SK-N-SH (cell line): ENCODE results near the gene EPB41L2. TPM values are rescaled to one million over a fixed set of nuclear protein-coding genes. Genes with fewer than 3 reads are reported as not detected.

Source experiments
- CTCF ChIA-PET: fragments of 300-600, 350-600 bp; formaldehyde crosslinking; extraction: SDS; loops from one replicate; lab custom pipeline; 2021; lab: Yijun Ruan, JAX
- POLR2A ChIA-PET: fragments of 350-600 bp; sonication (Branson Sonifier 250); formaldehyde crosslinking; extraction: SDS; loops from one replicate; lab custom pipeline; 2020; ENCODE audit warnings: antibody characterized with exemption, inconsistent platforms; lab: Yijun Ruan, JAX
- DNase-seq: peaks from one replicate; pipeline ENCODE4 v3.0.0; 2012
- H2AFZ ChIP-seq: fragments of 200-600 bp; sonication (generic); 2 replicates; pipeline ENCODE4 v1.8.1; 2016; ENCODE audit warnings: antibody characterized with exemption, mild to moderate bottlenecking, low read depth
- H3F3A ChIP-seq: fragments of 200-600 bp; sonication (generic); replicated peaks from 2 replicates; pipeline ENCODE3; 2016; ENCODE audit warnings: antibody characterized with exemption, mild to moderate bottlenecking; ENCODE audit not compliant: insufficient read depth
- H3K27ac ChIP-seq, 2 experiments: fragments of 200-500 bp in 1 of 2; fragments of 200-600 bp in 1 of 2; sonication (Bioruptor generic) in 1 of 2; sonication (generic), shearing (Covaris generic) in 1 of 2; 2 replicates each; pipeline versions ENCODE4 v1.5.1 to v1.6.1; 2014 to 2016; ENCODE audit warnings: low read depth in 2 of 2, inconsistent platforms in 1 of 2, low read length in 1 of 2, mild to moderate bottlenecking in 1 of 2, mixed read lengths in 1 of 2
- H3K27me3 ChIP-seq: fragments of 200-600 bp; sonication (generic), shearing (Covaris generic); 2 replicates; pipeline ENCODE4 v1.6.1; 2016; ENCODE audit warnings: mixed run types; ENCODE audit not compliant: insufficient read depth
- H3K36me3 ChIP-seq, 2 experiments: fragments of 200-500 bp in 1 of 2; fragments of 200-600 bp in 1 of 2; sonication (Bioruptor generic) in 1 of 2; sonication (generic) in 1 of 2; replicated peaks in 1 of 2; 2 replicates each; pipeline versions ENCODE3 to v1.5.1; 2014 to 2016; ENCODE audit warnings: low read length in 1 of 2, mild to moderate bottlenecking in 1 of 2; ENCODE audit not compliant: insufficient read depth in 2 of 2, control insufficient read depth in 1 of 2
- H3K4me1 ChIP-seq, 2 experiments: fragments of 200-500 bp in 1 of 2; fragments of 200-600 bp in 1 of 2; sonication (Bioruptor generic) in 1 of 2; sonication (generic), shearing (Covaris generic) in 1 of 2; 2 replicates each; pipeline versions ENCODE4 v1.5.1 to v1.6.1; 2014 to 2016; ENCODE audit warnings: low read depth in 1 of 2, low read length in 1 of 2, mixed run types in 1 of 2; ENCODE audit not compliant: insufficient read depth in 2 of 2, control insufficient read depth in 1 of 2
- H3K4me2 ChIP-seq: fragments of 200-600 bp; sonication (generic), shearing (Covaris generic); 2 replicates; pipeline ENCODE4 v1.6.1; 2017; ENCODE audit warnings: mixed run types
- H3K4me3 ChIP-seq, 2 experiments: fragments of 200-500 bp in 1 of 2; fragments of 200-600 bp in 1 of 2; sonication (Bioruptor generic) in 1 of 2; sonication (generic), shearing (Covaris generic) in 1 of 2; 2 replicates each; pipeline versions ENCODE4 v1.5.1 to v1.8.1; 2014 to 2016; ENCODE audit warnings: low read depth in 2 of 2, inconsistent platforms in 1 of 2, low read length in 1 of 2, mild to moderate bottlenecking in 1 of 2, mixed read lengths in 1 of 2, moderate library complexity in 1 of 2
- H3K79me2 ChIP-seq: fragments of 200-600 bp; sonication (generic); 2 replicates; pipeline ENCODE4 v1.8.1; 2017; ENCODE audit warnings: mild to moderate bottlenecking; ENCODE audit not compliant: insufficient read depth
- H3K9ac ChIP-seq: fragments of 200-600 bp; sonication (generic); 2 replicates; pipeline ENCODE4 v1.6.1; 2017; ENCODE audit warnings: mixed run types
- H3K9me2 ChIP-seq: fragments of 200-600 bp; sonication (generic); 2 replicates; pipeline ENCODE4 v1.6.1; 2017; ENCODE audit warnings: mixed run types
- H3K9me3 ChIP-seq: fragments of 200-600 bp; sonication (generic); 2 replicates; pipeline ENCODE4 v1.6.1; 2017; ENCODE audit warnings: mixed run types, mild to moderate bottlenecking, moderate library complexity
- H4K20me1 ChIP-seq: fragments of 200-600 bp; sonication (generic); 2 replicates; pipeline ENCODE4 v1.6.1; 2017; ENCODE audit warnings: mild to moderate bottlenecking, mixed run types; ENCODE audit not compliant: insufficient read depth
- ELF1 ChIP-seq: IDR thresholded peaks from 2 replicates; pipeline ENCODE4 v1.4.0; 2012
- FOXJ3 ChIP-seq: sonication (generic); formaldehyde crosslinking; IDR thresholded peaks from 2 replicates; pipeline ENCODE4 v1.5.1; 2020; ENCODE audit warnings: mild to moderate bottlenecking, missing genetic modification reagents
- MEF2A ChIP-seq: IDR thresholded peaks from 2 replicates; pipeline ENCODE4 v1.4.0; 2012; ENCODE audit warnings: low read depth, borderline replicate concordance
- NFIC ChIP-seq: IDR thresholded peaks from 2 replicates; pipeline ENCODE4 v1.4.0; 2012; ENCODE audit warnings: borderline replicate concordance
- RAD21 ChIP-seq: IDR thresholded peaks from 2 replicates; pipeline ENCODE4 v1.6.1; 2012; ENCODE audit warnings: mild to moderate bottlenecking, low read length
- RCOR1 ChIP-seq: fragments of 150-350 bp; IDR thresholded peaks from 2 replicates; pipeline ENCODE4 v1.6.1; 2017; ENCODE audit warnings: antibody characterized with exemption, low read length
- RXRA ChIP-seq: IDR thresholded peaks from 2 replicates; pipeline ENCODE4 v1.4.0; 2012; ENCODE audit warnings: low read depth, mild to moderate bottlenecking, borderline replicate concordance
- SIN3A ChIP-seq: IDR thresholded peaks from 2 replicates; pipeline ENCODE4 v1.6.1; 2012; ENCODE audit warnings: low read depth, mild to moderate bottlenecking, low read length, moderate library complexity, borderline replicate concordance
- TAF1 ChIP-seq: IDR thresholded peaks from 2 replicates; pipeline ENCODE4 v1.6.1; 2012; ENCODE audit warnings: low read depth, mild to moderate bottlenecking, low read length, moderate library complexity, borderline replicate concordance
- TEAD4 ChIP-seq: IDR thresholded peaks from 2 replicates; pipeline ENCODE4 v1.4.0; 2012; ENCODE audit warnings: mild to moderate bottlenecking, borderline replicate concordance; ENCODE audit not compliant: insufficient read depth
- ZBTB33 ChIP-seq: IDR thresholded peaks from 2 replicates; pipeline ENCODE4 v1.4.0; 2012; ENCODE audit warnings: low read depth, borderline replicate concordance
- WGBS: methylation state at CpG from one replicate; pipeline ENCODE4 v1.1.6; 2017; ENCODE audit warnings: low lambda C conversion rate; 5-methylcytosine and 5-hydroxymethylcytosine counted together
- polyA plus RNA-seq, 3 experiments: library from polyadenylated mRNA; depleted of rRNA; stranded (reverse); fragments of >200 nt; gene quantifications; 2 replicates each; pipeline ENCODE4 v1.2.3, GENCODE V29; 2012
- TF ChIP-seq, protein P1 (sequence below): IDR thresholded peaks from 2 replicates; pipeline ENCODE4 v1.4.0; 2012; ENCODE audit warnings: low read depth, borderline replicate concordance

EPB41L2 gene
- polyA plus RNA-seq, 1 of the 3 experiments (the other 2 are of a cell fraction) = 1.4 TPM

DNA sequence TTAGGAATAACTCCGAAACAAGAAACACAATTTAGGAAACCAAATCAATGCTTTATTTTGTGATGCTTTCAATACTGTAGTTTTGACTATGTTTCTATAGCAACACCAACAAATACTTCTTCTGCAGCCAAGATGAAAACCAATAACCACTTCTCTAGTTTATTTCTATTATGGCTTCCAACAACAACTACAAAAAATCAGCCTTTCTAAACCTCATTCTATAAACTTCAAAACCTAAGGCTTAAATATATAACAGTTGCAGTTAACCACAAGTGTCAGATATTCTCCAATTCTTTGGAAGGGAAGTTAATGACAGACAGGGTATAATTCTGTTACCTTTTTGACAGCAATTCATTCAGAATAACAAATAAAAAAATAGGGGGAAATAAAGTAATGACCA, 80.9 kb downstream of the EPB41L2 start:
- Histone ChIP-seq H3K9me2 (no peaks in the 10 kb centered on the region), H3K27ac (no peak overlapping the region), H3K4me1 (peaks cover 0 to 9% of the 10 kb centered on the region in 2 experiments; a peak in 1 of 4 replicates), H3K79me2 (no peaks in the 10 kb centered on the region), H3K27me3 (no peaks in the 10 kb centered on the region; the same call in 1 of the 2 replicates), H3K9ac (no peak overlapping the region), H3F3A (no peaks in the 10 kb centered on the region)
- TF ChIP-seq NFIC (no peak), ELF1 (no peak)
- TF ChIP-seq, all 33 proteins: peak for 0
- CTCF ChIA-PET = no interaction called here
- H3K36me3 ChIP-seq = no peaks in the 10 kb centered on the region
- DNase-seq = no peak
- H3K4me3 ChIP-seq = no peak overlapping the region
- POLR2A ChIA-PET = no interaction called here
- H2AFZ ChIP-seq = no peak overlapping the region
- H4K20me1 ChIP-seq = no peaks in the 10 kb centered on the region
- WGBS = 14% methylated on average over 1 of the region's 1 CpG
- no peak overlapping the region for H3K4me2 ChIP-seq
- no peaks in the 10 kb centered on the region for H3K9me3 ChIP-seq

GRCh38 chr6:130981409-130981808, 81.6 kb downstream of the EPB41L2 start:
- Histone ChIP-seq H3K9ac (no peak overlapping the region), H3K4me2 (no peak overlapping the region), H3K79me2 (no peaks in the 10 kb centered on the region), H3K27me3 (no peaks in the 10 kb centered on the region; the same call in 1 of the 2 replicates), H3K9me2 (no peaks in the 10 kb centered on the region), H3K4me3 (no peak overlapping the region), H3K4me1 (peaks cover 0 to 9% of the 10 kb centered on the region in 2 experiments; a peak in 1 of 4 replicates), H3F3A (no peaks in the 10 kb centered on the region), H3K27ac (no peak overlapping the region), H3K36me3 (no peaks in the 10 kb centered on the region), H2AFZ (no peak overlapping the region), H4K20me1 (no peaks in the 10 kb centered on the region), H3K9me3 (no peaks in the 10 kb centered on the region)
- ChIA-PET POLR2A (no interaction called here), CTCF (no interaction called here)
- TF ChIP-seq MEF2A (no peak), RCOR1 (no peak), TEAD4 (no peak), RXRA (no peak), SIN3A (no peak)
- TF ChIP-seq, protein P1, sequence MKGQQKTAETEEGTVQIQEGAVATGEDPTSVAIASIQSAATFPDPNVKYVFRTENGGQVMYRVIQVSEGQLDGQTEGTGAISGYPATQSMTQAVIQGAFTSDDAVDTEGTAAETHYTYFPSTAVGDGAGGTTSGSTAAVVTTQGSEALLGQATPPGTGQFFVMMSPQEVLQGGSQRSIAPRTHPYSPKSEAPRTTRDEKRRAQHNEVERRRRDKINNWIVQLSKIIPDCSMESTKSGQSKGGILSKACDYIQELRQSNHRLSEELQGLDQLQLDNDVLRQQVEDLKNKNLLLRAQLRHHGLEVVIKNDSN = no peak
- DNase-seq = no peak

DNA sequence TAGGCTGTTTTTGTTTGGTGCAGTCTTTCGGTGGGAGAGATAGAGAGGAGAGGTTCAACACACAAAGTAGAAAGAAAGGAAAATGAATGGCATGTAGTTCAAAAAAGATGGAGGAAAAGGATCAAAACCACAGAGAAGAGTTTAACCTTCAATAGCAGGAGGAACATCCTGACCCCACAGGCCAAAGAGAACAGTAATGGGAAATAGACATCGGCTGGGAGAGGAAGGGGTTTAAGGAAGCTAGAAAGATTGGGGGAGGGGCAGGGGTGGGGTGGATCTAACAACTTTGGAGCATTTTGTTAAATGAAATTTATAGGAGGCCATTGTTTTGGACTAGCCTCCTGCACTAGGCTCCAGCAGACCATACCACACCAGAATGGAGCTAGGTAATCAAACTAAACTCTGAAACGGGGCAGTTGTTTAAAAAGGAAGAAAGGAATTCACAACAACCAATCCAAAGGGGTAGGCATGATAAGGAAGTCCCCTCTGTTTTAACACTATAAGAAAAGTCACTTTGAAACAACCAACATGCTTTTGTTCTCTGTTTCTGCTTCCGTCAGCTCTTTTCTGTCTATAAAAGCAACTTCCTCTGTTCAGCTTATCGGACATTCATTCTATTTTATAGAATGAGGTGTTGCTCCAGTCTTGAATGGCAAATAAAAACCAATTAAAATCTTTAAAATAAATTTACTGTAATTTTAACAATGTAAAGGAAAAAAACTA, 82.6 kb downstream of the EPB41L2 start:
- no peak overlapping the region for H2AFZ ChIP-seq
- 9% methylated on average over 5 of the region's 5 CpGs for WGBS
- H3K79me2 ChIP-seq = no peaks in the 10 kb centered on the region
- no peaks in the 10 kb centered on the region for H4K20me1 ChIP-seq
- no peak for DNase-seq
- peaks cover 0 to 9% of the 10 kb centered on the region in 2 experiments; a peak in 1 of 4 replicates for H3K4me1 ChIP-seq
- no peak overlapping the region for H3K9ac ChIP-seq
- H3K27ac ChIP-seq = no peak overlapping the region
- H3K27me3 ChIP-seq = no peaks in the 10 kb centered on the region; the same call in 1 of the 2 replicates
- no peaks in the 10 kb centered on the region for H3F3A ChIP-seq
- TF ChIP-seq TAF1 (no peak), RAD21 (no peak), FOXJ3 (CRISPR knock-in tag) (no peak), NFIC (no peak), ZBTB33 (no peak)
- POLR2A ChIA-PET = no interaction called here
- H3K9me2 ChIP-seq = no peaks in the 10 kb centered on the region
- no peak overlapping the region for H3K4me3 ChIP-seq
- H3K9me3 ChIP-seq = no peaks in the 10 kb centered on the region
- no peaks in the 10 kb centered on the region for H3K36me3 ChIP-seq
- no peak overlapping the region for H3K4me2 ChIP-seq
- CTCF ChIA-PET = interaction anchor here (0.7 kb wide), 1 partner anchor 222 kb away, joined by 3 read pairs; no protein-coding TSS in a partner anchor
